GM18873 (cell line): ENCODE results near the gene ING3.
"Not testable (repeated sequence)": the region's sequence is repeated elsewhere in the genome, so short reads cannot be mapped to it uniquely, and the experiment has no call there.

Source experiments
- ATAC-seq: cut with Tn5 transposase; IDR thresholded peaks from one replicate; pipeline ENCODE4 v1.9.1; 2021; ENCODE audit warnings: mild to moderate bottlenecking, moderate library complexity, moderate number of reproducible peaks; ENCODE audit not compliant: unreplicated experiment, low FRiP score

ING3 gene

DNA sequence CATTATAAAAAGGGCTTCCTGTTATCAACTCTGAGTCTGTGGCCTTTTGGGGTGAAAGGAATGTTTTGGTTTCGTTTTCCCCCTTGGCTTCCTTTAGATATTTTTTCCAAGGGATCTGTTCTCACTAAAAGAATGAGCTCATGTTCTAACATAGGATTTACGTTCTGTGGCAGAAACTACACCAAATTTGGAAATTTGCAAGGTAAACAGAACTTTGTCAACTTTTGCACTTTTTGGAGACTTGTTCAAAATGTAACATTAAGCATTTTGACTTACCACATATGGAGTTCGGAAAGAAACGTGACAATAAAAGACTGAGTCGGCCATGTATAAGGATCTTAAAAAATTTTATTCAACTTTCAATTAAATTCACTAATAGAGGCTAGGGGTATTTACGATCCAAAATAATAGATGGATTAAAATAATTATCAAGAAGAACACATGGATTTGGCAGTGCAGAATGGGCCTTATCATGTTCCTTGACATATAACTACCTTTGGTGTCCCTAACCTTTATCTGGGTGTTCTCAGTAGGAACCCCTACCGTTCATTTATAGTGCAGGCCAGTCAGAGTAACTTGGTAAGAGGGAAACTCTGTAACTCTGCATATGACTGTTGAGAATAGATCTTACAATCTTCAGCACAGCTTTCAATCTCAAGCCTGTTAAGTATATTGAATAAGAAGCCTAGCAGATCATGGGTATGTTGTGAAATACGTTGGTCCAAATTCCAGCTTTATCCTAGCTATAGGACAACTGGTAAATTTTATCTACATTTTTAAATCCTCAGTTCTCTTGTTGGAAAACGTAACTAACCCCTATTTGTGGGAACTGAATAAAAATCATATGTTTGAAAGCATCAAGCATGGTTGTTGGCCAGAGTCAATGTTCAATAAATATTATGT is 49.8 kb downstream of the ING3 start:
- no peak for ATAC-seq

DNA sequence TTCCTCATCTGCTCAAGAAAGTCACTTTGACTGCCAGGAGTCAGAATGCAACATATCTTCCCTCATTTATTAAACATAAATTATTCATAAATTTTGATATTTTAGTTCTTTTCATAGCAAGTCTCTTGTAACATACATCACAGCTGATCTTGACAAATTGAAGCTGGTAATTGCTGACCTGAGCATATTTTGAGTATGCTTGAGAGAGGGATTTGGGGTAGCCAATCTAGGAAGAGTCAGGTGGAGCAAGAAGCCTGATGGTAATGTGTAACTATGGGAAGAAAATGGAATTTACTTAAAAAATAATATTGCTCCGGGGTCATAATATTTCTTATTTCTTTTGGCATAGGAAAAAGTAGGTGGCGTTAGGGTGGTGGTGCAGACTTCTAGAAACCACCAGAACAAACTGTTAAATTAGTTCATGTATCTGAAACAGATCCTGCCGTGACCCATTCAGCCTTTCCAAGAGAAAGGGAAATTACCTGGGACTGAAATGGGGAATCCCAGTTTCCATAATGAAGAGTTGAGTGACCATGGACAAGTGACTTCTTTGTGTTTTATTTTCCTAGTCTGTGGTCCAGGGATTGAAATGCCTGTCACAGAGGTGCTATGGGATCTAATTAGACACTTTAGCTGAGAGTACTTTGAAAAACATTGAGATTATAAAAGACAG is 50.8 kb downstream of the ING3 start:
- ATAC-seq = no peak

DNA sequence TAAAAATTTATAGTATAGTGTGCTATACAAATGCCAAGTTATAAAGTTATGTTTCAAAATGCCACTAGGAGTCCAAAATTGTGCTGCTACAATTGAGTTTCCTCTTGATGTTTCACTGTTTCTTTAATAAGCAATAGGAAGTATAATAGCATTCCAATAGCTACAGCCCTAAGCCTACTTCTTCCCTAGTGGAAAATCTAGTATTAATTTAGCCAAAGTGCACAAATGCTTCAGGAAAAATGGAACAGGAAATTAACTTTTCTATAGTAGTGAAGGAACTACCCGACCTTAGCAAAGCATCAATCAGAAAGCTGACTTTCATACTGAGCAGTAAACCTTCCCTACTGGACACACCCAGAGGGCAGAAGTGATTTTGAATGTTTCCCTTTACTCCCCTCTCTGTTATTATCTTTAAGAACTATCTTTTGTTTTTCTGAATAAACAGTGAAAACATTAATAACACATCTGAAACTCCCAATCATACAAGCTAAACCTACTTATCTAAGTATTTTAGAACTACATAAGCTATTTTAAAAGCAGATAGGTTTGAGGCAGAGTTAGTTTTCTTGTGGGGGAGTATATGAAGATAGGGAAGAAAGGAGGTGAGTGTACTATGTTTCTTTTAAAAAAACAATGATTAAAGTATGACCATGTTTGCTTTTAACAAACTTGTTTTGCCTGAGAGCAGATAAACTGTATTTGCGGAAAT is 51.6 kb downstream of the ING3 start:
- ATAC-seq = no peak

DNA sequence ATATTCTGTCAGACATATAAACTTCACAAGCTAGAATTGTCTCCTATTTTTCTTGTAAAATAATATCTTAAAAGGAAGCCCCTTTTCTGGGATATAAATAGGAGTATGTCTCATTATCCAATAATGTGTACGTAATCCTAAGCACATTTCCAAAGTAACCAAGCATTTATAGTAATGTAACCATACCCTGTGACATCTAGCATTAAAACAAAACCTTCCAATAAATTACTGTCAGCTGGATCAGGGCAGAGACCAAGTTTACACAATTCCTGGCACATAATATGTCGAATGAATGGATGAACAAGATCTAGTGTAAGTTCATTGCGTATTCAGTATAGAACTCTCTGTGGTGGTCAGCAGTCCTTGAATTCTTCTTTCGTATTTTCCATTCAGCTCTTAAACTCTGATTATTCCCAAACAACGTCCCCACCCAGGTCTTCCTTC is 52.2 kb downstream of the ING3 start:
- ATAC-seq = no peak

DNA sequence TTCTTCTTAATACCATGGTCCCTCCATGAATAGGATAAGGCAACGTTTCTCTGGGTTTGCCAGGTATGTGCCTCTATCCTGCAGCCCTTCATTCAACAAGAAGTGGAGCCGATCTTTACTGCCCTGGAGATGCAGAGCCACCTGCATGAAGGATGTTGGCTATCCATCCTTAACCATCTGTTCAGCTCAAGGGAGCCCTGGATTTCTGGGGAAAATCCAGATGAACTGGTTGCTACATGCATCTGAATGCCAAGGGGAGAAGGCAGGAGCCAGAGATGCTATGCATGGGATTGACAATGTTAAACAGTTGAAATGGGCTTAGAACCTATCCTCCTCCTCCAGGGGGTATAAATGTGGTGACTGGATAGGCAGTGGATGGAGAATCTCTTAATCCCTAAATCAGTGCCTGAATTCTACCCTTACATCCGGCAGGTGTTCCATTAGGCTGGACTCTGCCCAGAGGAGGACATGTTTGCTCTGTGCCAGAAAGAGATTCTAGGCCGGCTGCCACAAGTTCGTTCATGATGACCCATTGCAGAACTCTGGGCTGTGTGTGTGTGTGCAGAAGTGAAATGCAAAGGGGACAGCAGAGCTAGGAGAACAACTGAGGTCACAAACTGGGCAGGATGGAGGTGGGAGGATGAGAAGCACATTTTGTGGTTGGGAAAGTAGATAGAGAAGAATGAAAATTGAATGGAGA is 53.6 kb downstream of the ING3 start:
- no peak for ATAC-seq

DNA sequence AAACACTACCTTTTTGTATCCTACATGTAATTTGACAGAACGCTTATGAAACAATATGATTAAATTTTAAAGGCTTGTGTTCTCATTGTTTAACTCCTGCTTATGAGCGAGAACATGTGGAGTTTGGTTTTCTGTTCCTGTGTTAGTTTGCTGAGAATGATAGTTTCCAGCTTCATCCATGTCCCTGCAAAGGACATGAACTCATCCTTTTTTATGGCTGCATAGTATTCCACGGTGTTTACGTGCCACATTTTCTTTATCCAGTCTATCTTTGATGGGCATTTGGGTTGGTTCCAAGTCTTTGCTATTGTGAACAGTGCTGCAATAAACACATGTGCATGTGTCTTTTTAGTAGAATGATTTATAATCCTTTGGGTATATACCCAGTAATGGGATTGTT is 54.5 kb downstream of the ING3 start:
- not testable (repeated sequence) for ATAC-seq

DNA sequence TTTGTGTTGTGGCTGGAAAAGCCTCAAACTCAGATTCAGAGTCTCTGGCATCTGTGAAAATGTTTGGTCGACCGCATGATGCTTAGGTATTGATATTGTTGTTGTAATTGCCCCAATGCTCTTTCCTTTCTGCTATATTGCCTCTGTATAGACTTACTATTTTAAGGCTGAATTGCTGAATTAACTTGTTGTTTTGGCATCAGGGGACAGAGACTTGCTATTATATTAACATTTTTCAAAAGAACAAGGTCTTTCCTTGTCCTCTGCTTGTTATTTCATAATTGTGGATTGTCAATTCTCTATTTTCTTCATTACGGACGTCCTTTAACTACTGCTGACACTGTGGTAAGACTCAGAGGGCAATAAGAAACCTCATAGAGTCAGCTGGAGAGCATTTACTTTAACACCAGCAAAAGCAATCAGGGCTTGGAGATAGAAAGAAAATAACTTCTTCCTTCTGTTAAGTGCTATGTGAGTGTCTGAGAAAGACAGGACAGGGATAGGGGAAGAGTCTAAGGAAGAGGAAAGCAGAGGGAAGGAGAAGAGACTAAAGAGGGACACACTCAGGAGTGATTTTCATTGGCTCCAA is 55.5 kb downstream of the ING3 start:
- ATAC-seq = no peak

DNA sequence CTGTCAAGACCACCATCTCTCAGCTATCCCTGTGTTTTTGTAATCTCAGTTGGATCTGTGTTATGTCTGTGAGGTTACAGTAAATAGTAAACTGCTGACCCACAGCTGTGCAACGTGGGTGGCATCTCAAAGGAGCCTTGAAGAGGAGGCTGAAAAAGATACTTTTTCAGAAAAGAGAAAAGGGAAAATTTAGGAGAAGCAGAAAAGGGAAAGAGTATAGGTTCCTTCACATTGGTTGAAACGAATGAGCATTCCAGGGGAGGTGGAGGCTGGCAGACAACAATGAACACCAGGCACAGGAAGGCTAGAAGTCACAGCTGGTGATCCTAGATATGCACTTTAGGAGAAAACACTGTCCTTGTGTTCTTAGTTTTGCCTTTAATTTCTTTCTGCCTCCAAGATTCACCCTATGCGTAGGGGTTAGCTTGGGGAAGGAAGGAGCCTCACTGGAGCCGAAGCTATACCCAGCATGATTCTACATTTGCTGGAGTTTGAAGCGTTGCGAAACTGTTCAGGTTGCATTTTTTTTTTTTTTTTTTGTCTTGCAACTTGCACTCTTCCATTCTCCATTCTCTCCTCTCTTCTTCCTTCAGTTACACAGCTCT is 56.2 kb downstream of the ING3 start:
- no peak for ATAC-seq

DNA sequence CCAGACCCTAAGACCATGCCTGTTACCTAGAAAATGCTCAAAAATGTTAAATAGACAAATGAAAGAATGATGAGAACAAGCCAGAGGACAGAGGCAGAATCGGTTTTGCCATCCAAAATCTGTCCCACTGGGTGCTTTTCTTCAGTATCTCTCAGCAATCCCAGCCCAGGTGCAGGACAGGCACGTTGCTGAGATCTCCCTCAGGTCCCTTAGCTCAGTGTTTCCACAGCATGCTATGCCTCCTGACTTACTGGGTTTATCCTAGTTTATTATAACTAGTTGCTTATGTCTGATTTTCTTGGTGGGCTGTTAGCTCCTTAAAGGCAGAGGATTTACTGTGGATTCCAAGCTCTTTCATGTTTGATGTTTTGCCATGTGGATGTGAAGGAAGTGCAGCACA is 58.2 kb downstream of the ING3 start:
- no peak for ATAC-seq

DNA sequence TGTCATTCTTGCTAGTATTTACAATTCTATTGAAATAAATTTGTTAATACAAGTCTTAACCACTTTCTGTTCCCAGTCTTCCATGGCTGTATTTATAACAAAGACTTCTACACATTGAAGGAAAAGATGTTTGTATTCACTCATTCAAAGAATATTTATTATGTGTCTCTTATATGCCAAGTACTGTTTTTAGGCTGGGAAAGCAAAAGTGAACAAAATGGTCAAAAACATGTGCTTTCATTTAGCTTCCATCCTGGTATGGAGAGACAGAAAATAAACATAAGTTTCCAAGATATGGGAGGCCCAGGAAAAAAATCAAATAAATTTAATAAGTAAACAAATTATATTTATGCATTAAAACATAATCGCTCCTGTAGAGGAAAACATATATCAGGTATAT is 60.8 kb downstream of the ING3 start:
- no peak for ATAC-seq

DNA sequence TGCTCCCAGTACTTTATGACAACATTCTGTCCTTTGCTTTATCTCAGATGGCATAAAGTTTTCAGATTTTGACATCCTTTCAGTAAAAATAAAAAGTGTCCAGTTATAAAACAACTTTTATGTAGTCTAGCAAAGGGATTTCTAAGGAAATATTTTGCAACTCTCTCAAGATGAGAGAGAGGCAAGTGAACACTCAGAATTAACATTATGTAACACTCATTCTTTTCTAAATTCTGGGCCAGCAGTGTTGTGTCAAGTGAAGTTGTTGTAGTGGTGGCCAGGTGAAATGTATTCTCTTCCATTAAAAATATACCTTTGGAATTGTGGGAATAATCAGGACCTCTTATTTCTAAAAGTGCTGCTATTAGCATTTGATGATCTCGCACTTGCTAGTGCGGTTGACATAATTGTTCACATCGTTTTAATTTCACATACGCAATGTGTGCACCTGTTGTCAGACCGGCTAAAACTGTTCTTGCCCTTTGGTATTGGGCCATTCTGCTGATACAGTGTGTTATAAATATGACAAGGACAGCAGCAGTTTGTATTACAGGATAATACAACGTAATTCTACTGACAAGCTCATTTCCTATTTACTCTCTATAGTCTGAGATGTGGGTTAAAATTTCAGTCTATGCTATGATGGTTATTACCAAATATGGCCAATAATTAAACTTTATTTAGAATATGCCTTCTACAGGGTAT is 61.7 kb downstream of the ING3 start:
- ATAC-seq = no peak

DNA sequence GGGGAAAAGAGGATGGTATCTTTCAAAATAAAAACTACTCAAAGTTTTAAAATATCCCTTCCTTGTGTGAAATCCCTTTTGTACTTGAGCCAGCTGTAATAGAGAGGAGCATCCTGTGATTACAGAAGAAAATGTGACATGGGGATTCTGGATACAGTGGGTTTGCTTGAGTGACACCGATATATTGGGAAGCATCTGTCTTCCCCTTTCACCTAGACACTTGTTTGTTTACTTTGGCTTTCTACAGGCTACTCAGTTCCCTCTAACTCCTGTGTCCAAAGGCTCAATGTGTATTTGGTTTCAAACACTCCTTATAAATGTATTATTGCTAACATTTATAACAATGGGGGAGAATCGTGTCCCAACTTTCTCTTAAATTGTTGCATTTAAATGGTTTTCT is 62.3 kb downstream of the ING3 start:
- no peak for ATAC-seq

DNA sequence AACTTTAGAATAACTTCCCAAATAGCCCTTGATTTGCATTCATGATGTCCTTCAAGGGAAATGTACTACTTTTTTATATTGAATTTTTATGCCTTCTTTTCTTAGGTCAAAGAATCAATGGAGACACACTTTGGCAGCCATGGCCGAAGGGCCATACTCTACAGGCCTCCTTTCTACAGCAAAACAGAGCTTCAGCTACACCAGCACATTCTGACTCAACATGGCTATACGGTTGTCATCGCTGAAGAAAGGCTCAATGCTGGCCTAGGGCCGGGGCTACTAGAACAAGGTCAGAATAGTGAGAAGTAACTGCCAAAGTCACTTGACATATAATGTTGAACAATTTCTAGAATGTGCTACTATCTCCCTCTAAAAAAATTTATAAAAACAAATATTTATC is 65.0 kb downstream of the ING3 start:
- ATAC-seq = no peak

DNA sequence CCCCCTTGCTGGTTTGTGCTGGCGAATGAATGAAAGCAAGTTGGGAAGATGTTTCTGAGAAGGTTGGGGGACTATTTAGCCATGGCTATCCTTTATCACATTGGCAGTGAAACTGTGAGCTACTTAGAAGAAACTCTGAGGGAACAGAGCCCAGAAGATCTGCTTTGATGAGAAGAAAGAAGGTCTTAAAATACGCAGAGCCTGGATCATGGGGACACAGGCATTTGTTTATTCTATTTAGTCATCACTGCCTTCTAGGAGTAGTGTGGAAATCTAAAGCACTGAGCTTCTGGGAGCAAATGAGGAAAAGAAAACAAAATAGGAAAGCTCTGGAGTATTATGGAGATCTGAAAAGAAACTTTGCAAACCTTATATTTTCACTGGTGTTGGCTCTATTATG is 66.4 kb downstream of the ING3 start:
- no peak for ATAC-seq

DNA sequence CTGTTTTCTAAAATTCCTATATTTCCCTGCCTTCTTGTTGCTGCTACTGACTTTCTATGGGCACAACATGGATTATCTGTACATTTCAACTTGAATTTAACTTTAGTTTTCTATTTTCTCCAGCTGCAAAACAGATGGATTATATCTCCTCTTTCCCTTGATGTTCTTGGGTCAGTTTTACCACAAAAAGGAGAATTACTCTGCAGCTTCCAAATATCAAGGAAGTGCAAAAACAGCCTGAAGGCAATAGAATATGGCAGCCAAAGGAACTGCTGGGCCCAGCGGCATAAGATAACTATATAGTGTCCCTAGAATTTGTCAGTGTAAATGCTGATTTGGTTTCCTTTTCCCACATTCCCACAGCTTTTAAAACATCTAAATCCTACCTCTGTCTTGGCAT is 67.0 kb downstream of the ING3 start:
- ATAC-seq = no peak

DNA sequence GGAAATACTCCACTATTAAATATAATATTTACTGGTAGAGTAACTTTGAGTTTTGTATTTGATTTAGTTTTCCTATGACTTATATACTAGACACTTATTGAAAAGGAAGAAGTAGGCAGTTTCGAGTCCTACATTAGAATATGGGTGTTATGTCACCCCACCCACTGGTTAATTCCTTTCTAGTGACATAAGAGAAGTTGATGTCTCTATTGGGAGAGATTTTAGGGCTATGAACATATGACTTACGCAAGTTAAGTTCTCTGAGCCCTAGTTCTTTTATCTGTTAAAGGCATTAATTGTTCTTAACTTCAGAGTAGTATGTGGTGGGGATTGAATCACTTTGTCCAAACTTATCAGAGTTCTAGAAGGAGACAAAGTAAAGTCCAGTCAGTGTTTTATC is 68.4 kb downstream of the ING3 start:
- ATAC-seq = no peak

DNA sequence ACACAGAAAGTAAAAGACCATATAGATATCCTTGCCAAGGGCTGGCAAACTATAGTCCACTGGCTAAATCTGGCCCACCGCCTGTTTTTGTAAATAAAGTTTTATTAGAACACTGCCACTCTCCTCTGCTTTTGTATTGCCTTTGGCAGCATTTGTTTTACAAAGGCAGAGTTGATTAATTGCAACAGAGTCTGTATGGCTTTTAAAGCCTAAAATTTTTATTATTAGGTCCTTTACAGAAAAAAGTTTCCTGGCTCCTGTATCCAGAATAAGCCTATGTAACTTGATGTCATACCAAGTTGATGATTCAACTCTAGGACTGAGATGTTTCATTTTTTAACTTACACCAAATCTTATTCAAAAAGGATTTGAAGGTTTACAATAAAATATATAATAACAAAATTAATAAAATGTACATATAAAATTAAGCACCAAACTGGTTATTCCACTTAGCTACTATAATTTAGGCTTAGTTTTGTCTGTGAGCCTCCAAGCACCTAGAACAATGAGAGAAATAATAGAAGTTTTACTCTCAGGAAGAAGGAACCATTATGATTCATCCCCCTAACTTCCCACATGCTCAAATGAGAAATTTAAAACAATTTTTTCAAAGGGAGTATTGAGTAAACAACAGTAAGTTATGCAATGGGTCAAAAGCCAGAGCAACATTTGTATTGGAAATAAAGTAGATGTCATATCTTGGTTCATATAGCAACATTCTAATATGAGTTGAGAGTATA is 69.8 kb downstream of the ING3 start:
- ATAC-seq = no peak
